ENCODE data around the gene TRMT6.

- no peak for TF ChIP-seq CTCF (IDR thresholded peaks at IDR 0.05 in 8 of 11, conservative IDR thresholded peaks at IDR 0.05 in 3 of 11)
- TF ChIP-seq POLR2AphosphoS5 (IDR thresholded peaks at IDR 0.05) = no peak
- TF ChIP-seq POLR2A (IDR thresholded peaks at IDR 0.05) = no peak
Observed at GRCh38 chr20:5973172-5973571, 22.8 kb upstream of the TRMT6 start.

Measured in spleen (tissue), 7 donors.